B cell (primary cell): Measurements from ENCODE around the gene CDC45. TPM values are rescaled to one million over a fixed set of nuclear protein-coding genes. Genes with fewer than 3 reads are reported as not detected.

Experiments
- ATAC-seq: fragments of 200-7000 bp; cut with Tn5 transposase; one replicate; pipeline ENCODE4 v1.10.0; 2021; ENCODE audit warnings: low read depth, mild to moderate bottlenecking, moderate number of reproducible peaks, moderate library complexity
- CTCF ChIA-PET: fragments of 350-600 bp; sonication (Branson Sonifier 250); formaldehyde crosslinking; loops from one replicate; lab custom pipeline; 2021; ENCODE audit warnings: antibody characterized with exemption, inconsistent platforms; lab: Charles Lee
- POLR2A ChIA-PET: fragments of 350-600 bp; sonication (Branson Sonifier 250); formaldehyde crosslinking; loops from one replicate; lab custom pipeline; 2021; ENCODE audit warnings: antibody characterized with exemption; lab: Charles Lee
- DNase-seq: peaks from one replicate; pipeline ENCODE4 v3.0.0; 2013
- H2AFZ ChIP-seq: 2 replicates; pipeline ENCODE4 v1.6.1; 2012; ENCODE audit warnings: mild to moderate bottlenecking, low read depth, low read length; ENCODE audit not compliant: insufficient read depth, poor library complexity, severe bottlenecking
- H3K27ac ChIP-seq, 2 donors: 1 replicate in 1 of 2; 2 replicates in 1 of 2; pipeline ENCODE4 v1.5.1; 2012 to 2013; ENCODE audit warnings: low read length in 2 of 2, mild to moderate bottlenecking in 2 of 2, moderate library complexity in 1 of 2
- H3K27me3 ChIP-seq, 4 experiments: fragments of 200-600 bp in 1 of 4; sonication (generic) in 1 of 4; replicated peaks in 1 of 4; 1 replicate in 2 of 4; 2 replicates in 2 of 4; pipeline versions ENCODE4 v1.6.1 to v1.7.0; 2013 to 2016; ENCODE audit warnings: low read length in 3 of 4, mild to moderate bottlenecking in 2 of 4, mixed read lengths in 1 of 4, moderate library complexity in 1 of 4; ENCODE audit not compliant: insufficient read depth in 4 of 4, control insufficient read depth in 3 of 4; ENCODE audit errors: control extremely low read depth in 1 of 4
- H3K36me3 ChIP-seq, 2 experiments: replicated peaks in 1 of 2; 1 replicate in 1 of 2; 2 replicates in 1 of 2; pipeline versions ENCODE4 v1.6.1 to v1.7.1; 2013; ENCODE audit warnings: low read length in 1 of 2; ENCODE audit not compliant: insufficient read depth in 2 of 2, control insufficient read depth in 1 of 2; ENCODE audit errors: control extremely low read depth in 1 of 2, extremely low read depth in 1 of 2
- H3K4me1 ChIP-seq, 2 donors: fragments of 200-600 bp in 1 of 2; sonication (generic) in 1 of 2; 1 replicate in 1 of 2; 2 replicates in 1 of 2; pipeline versions ENCODE4 v1.5.1 to v1.6.1; 2013 to 2017; ENCODE audit warnings: low read length in 2 of 2; ENCODE audit not compliant: control insufficient read depth in 2 of 2, insufficient read depth in 2 of 2
- H3K4me2 ChIP-seq: replicated peaks from 2 replicates; pipeline ENCODE3; 2012; ENCODE audit warnings: mild to moderate bottlenecking, low read depth, low read length; ENCODE audit not compliant: poor library complexity, severe bottlenecking
- H3K4me3 ChIP-seq, 5 experiments: fragments of 200-600 bp in 1 of 5; sonication (generic) in 1 of 5; 1 replicate in 3 of 5; 2 replicates in 2 of 5; pipeline versions ENCODE4 v1.5.1 to v1.7.0; 2011 to 2016; ENCODE audit warnings: low read length in 4 of 5, mild to moderate bottlenecking in 4 of 5, low read depth in 2 of 5, control low read depth in 1 of 5, moderate library complexity in 1 of 5; ENCODE audit not compliant: insufficient read depth in 1 of 5; ENCODE audit errors: control extremely low read depth in 1 of 5, extremely low read depth in 1 of 5
- H3K79me2 ChIP-seq: fragments of 200-600 bp; sonication (generic); one replicate; pipeline ENCODE4 v1.6.0; 2016; ENCODE audit warnings: low read length; ENCODE audit not compliant: control insufficient read depth, insufficient read depth
- H3K9ac ChIP-seq: fragments of 200-600 bp; sonication (generic); 2 replicates; pipeline ENCODE4 v1.6.1; 2017; ENCODE audit warnings: mild to moderate bottlenecking, low read length, moderate library complexity
- H3K9me3 ChIP-seq, 3 donors: one replicate each; pipeline versions ENCODE4 v1.6.1 to v1.7.1; 2013; ENCODE audit warnings: low read length in 2 of 3; ENCODE audit not compliant: control insufficient read depth in 2 of 3, insufficient read depth in 1 of 3; ENCODE audit errors: control extremely low read depth in 1 of 3
- H4K20me1 ChIP-seq: 2 replicates; pipeline ENCODE4 v1.6.0; 2012; ENCODE audit warnings: mild to moderate bottlenecking, low read length; ENCODE audit not compliant: insufficient read depth, control insufficient read depth, poor library complexity, severe bottlenecking
- H3K27ac Mint-ChIP-seq: one replicate; pipeline ENCODE4 v1.8.0; 2021; ENCODE audit warnings: mixed read lengths
- H3K27me3 Mint-ChIP-seq: one replicate; pipeline ENCODE4 v1.8.0; 2021; ENCODE audit warnings: mixed read lengths
- H3K4me1 Mint-ChIP-seq: one replicate; pipeline ENCODE4 v1.8.0; 2021; ENCODE audit warnings: mixed read lengths
- H3K4me3 Mint-ChIP-seq: one replicate; pipeline ENCODE4 v1.8.0; 2021; ENCODE audit warnings: mixed read lengths
- H3K9me3 Mint-ChIP-seq: one replicate; pipeline ENCODE4 v1.8.0; 2022; ENCODE audit warnings: mixed read lengths; ENCODE audit not compliant: insufficient read depth
- EZH2 ChIP-seq: IDR thresholded peaks from 2 replicates; pipeline ENCODE4 v1.6.1; 2012; ENCODE audit warnings: borderline replicate concordance, low read depth, mild to moderate bottlenecking, moderate library complexity, low read length; ENCODE audit not compliant: insufficient read depth, poor library complexity, severe bottlenecking
- WGBS: methylation state at CpG from one replicate; pipeline ENCODE4 v1.1.5; 2013; ENCODE audit warnings: missing lambda C conversion rate; ENCODE audit not compliant: insufficient coverage; 5-methylcytosine and 5-hydroxymethylcytosine counted together
- intact Hi-C: fragments of 100-400 bp; cut with micrococcal nuclease; formaldehyde crosslinking; loops from one replicate; pipeline ENCODE4 v1.10.0; 2022
- polyA plus RNA-seq: library from polyadenylated mRNA; depleted of rRNA; stranded (reverse); fragments of >200 nt; gene quantifications from 2 replicates; pipeline ENCODE4 v1.2.3, GENCODE V29; 2012
- total RNA-seq, 2 donors: library from RNA; stranded (reverse); fragments of 120-200 nt in 1 of 2; gene quantifications; 1 replicate in 1 of 2; 2 replicates in 1 of 2; pipeline versions ENCODE4 v1.2.3 to v1.2.4, GENCODE V29; 2013 to 2022
- TF ChIP-seq, protein P1 (sequence below): fragments of 200-600 bp; IDR thresholded peaks from one replicate; pipeline ENCODE4 v1.8.0; 2022; ENCODE audit warnings: antibody characterized with exemption, mild to moderate bottlenecking

CDC45 gene
- total and polyA plus RNA-seq, 2 donors (not counting 1 experiment from before 2014, with no cell fraction given), result 0.49 to 1.4 TPM

DNA sequence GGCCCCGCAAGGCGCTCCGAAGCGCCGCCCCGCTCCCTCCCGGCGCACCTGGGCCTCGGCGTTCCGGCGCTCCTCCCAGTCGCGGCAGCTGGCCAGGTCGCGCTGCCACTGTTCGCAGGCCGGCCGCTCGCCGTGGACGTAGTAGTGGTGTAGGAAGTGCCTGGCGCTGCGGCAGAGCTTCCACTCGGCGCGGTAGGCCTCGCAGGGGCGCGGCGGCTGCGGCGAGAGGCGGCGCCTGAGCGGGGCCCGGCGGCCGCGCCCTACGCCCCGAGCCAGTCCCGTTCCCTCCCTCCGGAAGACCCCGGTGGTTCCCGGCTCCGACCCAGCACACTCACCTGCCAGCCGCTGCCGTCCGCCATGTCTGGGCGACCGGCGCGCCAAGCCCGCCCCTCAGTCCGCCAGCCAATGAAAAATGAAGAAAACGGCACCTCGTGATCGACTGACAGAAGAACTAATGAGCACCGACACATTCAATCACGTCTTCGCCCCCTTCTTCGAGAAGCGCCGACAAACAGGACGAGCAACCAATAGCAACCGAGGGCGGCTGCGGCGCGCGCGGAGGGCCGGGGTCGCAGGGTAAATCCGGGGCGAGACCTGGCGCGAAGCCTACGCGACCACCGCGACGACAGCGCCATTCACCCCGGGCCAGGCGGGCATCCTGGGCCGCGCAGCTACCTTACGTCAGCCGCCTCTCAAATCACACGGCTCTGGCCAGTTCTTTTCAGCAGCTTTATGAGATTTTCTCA, 32.2 kb upstream of the CDC45 start, which contains the start of gene C22orf39:
Gene C22orf39 (minus strand): TSS at position 382 of the 746 bp plus-strand sequence. CDS start 23 bp downstream, at position 359.
- Mint-ChIP-seq H3K4me1 (peaks cover 39% of the 10 kb centered on the region), H3K27me3 (no peaks in the 10 kb centered on the region), H3K27ac (peak within 1 kb of the TSS; percentile 98), H3K4me3 (peak within 1 kb of the TSS; percentile 99), H3K9me3 (no peaks in the 10 kb centered on the region)
- WGBS, result under 1% methylated on average over 92 of the region's 92 CpGs
- peaks cover 0 to 44% of the 10 kb centered on the region in 2 experiments for H3K36me3 ChIP-seq
- H4K20me1 ChIP-seq, result peaks cover 13% of the 10 kb centered on the region
- peak within 1 kb of the TSS; percentile 82 for H3K4me2 ChIP-seq
- H3K27me3 ChIP-seq, result no peaks in the 10 kb centered on the region
- peaks cover 16 to 27% of the 10 kb centered on the region in 2 donors for H3K4me1 ChIP-seq
- peak within 1 kb of the TSS; percentile 76 for H2AFZ ChIP-seq
- TF ChIP-seq, protein P1, sequence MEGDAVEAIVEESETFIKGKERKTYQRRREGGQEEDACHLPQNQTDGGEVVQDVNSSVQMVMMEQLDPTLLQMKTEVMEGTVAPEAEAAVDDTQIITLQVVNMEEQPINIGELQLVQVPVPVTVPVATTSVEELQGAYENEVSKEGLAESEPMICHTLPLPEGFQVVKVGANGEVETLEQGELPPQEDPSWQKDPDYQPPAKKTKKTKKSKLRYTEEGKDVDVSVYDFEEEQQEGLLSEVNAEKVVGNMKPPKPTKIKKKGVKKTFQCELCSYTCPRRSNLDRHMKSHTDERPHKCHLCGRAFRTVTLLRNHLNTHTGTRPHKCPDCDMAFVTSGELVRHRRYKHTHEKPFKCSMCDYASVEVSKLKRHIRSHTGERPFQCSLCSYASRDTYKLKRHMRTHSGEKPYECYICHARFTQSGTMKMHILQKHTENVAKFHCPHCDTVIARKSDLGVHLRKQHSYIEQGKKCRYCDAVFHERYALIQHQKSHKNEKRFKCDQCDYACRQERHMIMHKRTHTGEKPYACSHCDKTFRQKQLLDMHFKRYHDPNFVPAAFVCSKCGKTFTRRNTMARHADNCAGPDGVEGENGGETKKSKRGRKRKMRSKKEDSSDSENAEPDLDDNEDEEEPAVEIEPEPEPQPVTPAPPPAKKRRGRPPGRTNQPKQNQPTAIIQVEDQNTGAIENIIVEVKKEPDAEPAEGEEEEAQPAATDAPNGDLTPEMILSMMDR, result no peak
- TF ChIP-seq EZH2, result no peak
- intact Hi-C loops, result loop anchor here (1.0 to 5.0 kb wide), 6 partner anchors 15 to 325 kb away; partner anchors contain the start of genes CDC45, CLTCL1, DGCR2 and MRPL40
- H3K9ac ChIP-seq, result peak within 1 kb of the TSS; percentile 84
- POLR2A ChIA-PET, result interaction anchor here (0.5 to 4.5 kb wide), 9 partner anchors 14 to 273 kb away, joined by 3 to 29 read pairs (median 3); partner anchors contain the start of genes CDC45, CLTCL1, HIRA and MRPL40
- H3K79me2 ChIP-seq, result peaks cover 64% of the 10 kb centered on the region
- peak within 1 kb of the TSS; percentile 92 to 96 for H3K27ac ChIP-seq
- no peaks in the 10 kb centered on the region for H3K9me3 ChIP-seq
- peak; percentile 94 for DNase-seq
- peak; percentile 87 for ATAC-seq
- CTCF ChIA-PET, result interaction anchor here (0.7 to 1.8 kb wide), 7 partner anchors 14 to 303 kb away, joined by 3 to 5 read pairs (median 4); partner anchors contain the start of genes CDC45, ESS2 and MRPL40
- peak within 1 kb of the TSS; percentile 65 to 82 (median 80) for H3K4me3 ChIP-seq
